Ishikawa (cell line): Measurements from ENCODE around the gene FAM83F.

Experiments used
- CEBPB ChIP-seq: IDR thresholded peaks from 2 replicates; pipeline ENCODE4 v1.6.1; 2012
- CREB1 ChIP-seq: IDR thresholded peaks from 2 replicates; pipeline ENCODE4 v1.6.1; 2012; ENCODE audit warnings: low read depth
- EGR1 ChIP-seq: IDR thresholded peaks from 2 replicates; pipeline ENCODE4 v1.6.1; 2012
- EP300 ChIP-seq: IDR thresholded peaks from 2 replicates; pipeline ENCODE4 v1.6.1; 2012; ENCODE audit warnings: borderline replicate concordance
- FOXM1 ChIP-seq: IDR thresholded peaks from 2 replicates; pipeline ENCODE4 v1.6.1; 2012; ENCODE audit warnings: low read depth, borderline replicate concordance
- NFIC ChIP-seq: IDR thresholded peaks from 2 replicates; pipeline ENCODE4 v1.6.1; 2012
- RAD21 ChIP-seq: IDR thresholded peaks from 2 replicates; pipeline ENCODE4 v1.6.1; 2012; ENCODE audit warnings: low read depth
- TAF1 ChIP-seq: IDR thresholded peaks from 2 replicates; pipeline ENCODE4 v1.6.1; 2012; ENCODE audit warnings: low read depth, mild to moderate bottlenecking
- TCF12 ChIP-seq: IDR thresholded peaks from 2 replicates; pipeline ENCODE4 v1.6.1; 2012; ENCODE audit warnings: low read depth
- TEAD4 ChIP-seq: IDR thresholded peaks from 2 replicates; pipeline ENCODE4 v1.6.1; 2012
- YY1 ChIP-seq: IDR thresholded peaks from 2 replicates; pipeline ENCODE4 v1.6.1; 2012; ENCODE audit warnings: low read depth
- ZBTB7A ChIP-seq: IDR thresholded peaks from 2 replicates; pipeline ENCODE4 v1.6.1; 2012; ENCODE audit warnings: low read depth
- TF ChIP-seq, protein P1 (sequence below): IDR thresholded peaks from 2 replicates; pipeline ENCODE4 v1.6.1; 2012
- TF ChIP-seq, protein P2 (sequence below): IDR thresholded peaks from 2 replicates; pipeline ENCODE4 v1.6.1; 2012
- TF ChIP-seq, protein P3 (sequence below): IDR thresholded peaks from 2 replicates; pipeline ENCODE4 v1.6.1; 2012; ENCODE audit warnings: low read depth, mild to moderate bottlenecking

FAM83F gene

DNA sequence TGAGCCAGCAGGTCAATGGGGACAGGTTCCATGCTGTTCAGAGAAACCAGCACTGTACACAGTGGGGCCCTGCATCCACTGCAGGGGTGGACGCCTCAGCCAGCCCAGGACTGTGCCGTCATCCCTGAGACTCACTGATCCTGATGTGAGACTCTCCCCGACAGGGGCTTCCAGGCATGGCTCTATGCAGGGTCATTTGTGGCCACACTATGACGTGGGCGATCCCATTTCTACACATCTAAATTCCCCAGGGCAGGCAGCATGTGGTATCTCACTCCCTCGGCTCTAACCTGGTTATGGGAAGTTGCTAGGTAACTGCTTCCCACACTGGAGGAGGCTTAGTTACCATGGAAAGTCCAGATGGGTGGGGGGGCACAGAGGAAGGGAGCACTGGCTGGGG is 14.2 kb upstream of the FAM83F start:
- no peak for TF ChIP-seq FOXM1
- TF ChIP-seq CEBPB = no peak
- no peak for TF ChIP-seq TAF1
- no peak for TF ChIP-seq TCF12
- TF ChIP-seq, protein P1, sequence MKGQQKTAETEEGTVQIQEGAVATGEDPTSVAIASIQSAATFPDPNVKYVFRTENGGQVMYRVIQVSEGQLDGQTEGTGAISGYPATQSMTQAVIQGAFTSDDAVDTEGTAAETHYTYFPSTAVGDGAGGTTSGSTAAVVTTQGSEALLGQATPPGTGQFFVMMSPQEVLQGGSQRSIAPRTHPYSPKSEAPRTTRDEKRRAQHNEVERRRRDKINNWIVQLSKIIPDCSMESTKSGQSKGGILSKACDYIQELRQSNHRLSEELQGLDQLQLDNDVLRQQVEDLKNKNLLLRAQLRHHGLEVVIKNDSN = no peak
- no peak for TF ChIP-seq CREB1
- TF ChIP-seq, protein P2, sequence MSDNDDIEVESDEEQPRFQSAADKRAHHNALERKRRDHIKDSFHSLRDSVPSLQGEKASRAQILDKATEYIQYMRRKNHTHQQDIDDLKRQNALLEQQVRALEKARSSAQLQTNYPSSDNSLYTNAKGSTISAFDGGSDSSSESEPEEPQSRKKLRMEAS = no peak
- TF ChIP-seq TEAD4 = no peak
- TF ChIP-seq, protein P3, sequence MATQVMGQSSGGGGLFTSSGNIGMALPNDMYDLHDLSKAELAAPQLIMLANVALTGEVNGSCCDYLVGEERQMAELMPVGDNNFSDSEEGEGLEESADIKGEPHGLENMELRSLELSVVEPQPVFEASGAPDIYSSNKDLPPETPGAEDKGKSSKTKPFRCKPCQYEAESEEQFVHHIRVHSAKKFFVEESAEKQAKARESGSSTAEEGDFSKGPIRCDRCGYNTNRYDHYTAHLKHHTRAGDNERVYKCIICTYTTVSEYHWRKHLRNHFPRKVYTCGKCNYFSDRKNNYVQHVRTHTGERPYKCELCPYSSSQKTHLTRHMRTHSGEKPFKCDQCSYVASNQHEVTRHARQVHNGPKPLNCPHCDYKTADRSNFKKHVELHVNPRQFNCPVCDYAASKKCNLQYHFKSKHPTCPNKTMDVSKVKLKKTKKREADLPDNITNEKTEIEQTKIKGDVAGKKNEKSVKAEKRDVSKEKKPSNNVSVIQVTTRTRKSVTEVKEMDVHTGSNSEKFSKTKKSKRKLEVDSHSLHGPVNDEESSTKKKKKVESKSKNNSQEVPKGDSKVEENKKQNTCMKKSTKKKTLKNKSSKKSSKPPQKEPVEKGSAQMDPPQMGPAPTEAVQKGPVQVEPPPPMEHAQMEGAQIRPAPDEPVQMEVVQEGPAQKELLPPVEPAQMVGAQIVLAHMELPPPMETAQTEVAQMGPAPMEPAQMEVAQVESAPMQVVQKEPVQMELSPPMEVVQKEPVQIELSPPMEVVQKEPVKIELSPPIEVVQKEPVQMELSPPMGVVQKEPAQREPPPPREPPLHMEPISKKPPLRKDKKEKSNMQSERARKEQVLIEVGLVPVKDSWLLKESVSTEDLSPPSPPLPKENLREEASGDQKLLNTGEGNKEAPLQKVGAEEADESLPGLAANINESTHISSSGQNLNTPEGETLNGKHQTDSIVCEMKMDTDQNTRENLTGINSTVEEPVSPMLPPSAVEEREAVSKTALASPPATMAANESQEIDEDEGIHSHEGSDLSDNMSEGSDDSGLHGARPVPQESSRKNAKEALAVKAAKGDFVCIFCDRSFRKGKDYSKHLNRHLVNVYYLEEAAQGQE = no peak

DNA sequence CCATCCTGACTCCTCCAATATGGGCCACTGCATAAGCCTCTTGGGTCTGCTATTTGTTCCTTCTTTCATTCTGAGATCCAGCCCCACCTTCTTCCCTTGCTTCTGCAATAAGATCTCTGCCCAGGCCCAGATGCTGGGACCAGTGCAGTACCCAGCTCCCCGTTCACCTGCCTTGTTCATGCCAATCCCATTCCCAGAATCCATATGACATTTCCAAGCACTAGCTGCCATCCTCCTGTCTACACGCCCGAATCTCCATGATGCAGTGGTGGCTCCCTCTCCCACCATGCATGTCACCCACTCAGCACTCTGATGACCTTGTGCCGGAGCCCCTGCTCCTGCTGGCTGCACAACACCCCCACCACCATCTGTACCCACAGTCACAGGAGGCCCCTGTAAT is 11.4 kb upstream of the FAM83F start:
- TF ChIP-seq EP300 (no peak), TCF12 (no peak), CREB1 (no peak), EGR1 (no peak), FOXM1 (no peak), YY1 (no peak), ZBTB7A (no peak), NFIC (no peak)
- TF ChIP-seq, protein P3 = no peak
- TF ChIP-seq, protein P1 = no peak
- TF ChIP-seq, protein P2 = no peak

DNA sequence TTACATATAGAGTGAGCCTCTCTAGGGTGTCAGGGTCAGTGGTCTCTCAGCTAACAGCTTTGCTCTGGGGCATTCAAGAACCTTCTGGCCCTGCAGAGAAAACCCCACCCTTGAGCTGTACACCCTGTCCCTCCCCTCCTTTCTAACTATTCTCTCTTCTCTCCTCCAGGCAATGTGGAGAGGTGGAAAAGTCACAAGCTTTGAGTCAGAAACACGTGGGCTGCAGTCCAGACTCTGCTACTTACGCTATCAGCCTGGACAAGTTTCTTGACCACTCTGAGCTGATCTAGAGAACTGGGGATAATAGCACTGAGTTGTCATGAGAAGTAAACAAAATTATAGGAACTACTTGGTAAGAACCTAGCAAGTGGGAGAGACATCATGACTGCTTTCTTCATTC is 10.7 kb upstream of the FAM83F start:
- TF ChIP-seq ZBTB7A = no peak

DNA sequence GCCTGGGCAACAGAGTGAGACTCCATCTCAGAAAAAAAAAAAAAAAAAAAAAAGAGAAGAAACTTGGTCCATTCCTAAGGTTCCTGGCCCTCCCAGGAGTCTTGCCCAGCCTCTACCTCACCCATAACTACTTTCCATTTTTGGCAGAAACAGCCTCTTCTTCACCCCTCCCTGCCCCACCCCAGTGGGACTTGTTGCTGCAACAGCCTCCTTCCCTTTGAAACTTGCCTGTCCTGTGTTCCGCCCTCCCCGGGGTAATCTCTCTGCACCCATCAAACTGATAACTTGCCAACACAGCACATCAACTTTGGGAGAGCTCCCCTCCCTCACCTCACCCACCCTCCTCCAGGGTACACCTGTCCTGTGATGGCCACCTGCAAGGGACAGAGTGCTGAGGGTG is 10.0 kb upstream of the FAM83F start:
- TF ChIP-seq TEAD4 (no peak), TCF12 (no peak), FOXM1 (no peak), RAD21 (no peak)
- TF ChIP-seq, protein P3 = no peak
- TF ChIP-seq, protein P1 = no peak

DNA sequence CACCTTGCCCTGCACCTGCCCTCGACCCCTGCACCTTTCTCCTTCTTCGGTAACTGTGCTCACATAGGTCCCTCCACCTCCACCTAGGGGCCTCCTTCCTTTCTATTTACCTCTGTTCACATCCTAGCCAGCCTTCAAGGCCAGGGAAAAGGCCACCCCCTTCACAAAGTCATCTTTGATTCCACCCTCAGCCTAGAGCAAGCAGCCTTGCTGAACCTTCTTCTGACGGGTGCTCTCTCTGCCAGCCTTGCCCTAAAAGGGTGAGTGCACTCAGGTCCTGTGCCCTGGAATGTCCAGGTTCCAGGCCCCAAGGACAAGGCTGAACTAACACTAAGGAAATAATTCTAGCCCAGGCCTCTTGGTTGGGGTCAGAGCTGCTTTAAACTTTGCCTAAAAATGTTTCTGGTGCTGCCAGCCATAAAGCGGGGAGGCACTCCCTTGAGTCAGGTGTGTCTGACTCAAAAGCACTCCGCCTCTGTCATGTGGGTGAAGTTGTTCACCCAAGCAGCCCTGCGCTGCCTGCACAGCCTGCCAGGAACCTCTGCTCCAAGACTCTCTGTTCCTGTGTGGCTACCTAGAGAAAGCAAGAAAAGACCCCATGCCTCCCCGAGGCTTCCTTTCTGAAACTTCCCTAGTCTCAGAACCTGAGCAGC is 9.2 kb upstream of the FAM83F start:
- no peak for TF ChIP-seq FOXM1
